ENCODE measurements around the gene CCDC201.
"Not testable (repeated sequence)": the region's sequence is repeated elsewhere in the genome, so short reads cannot be mapped to it uniquely, and the experiment has no call there.

GRCh38 chr7:45826550-45826949, 46.3 kb downstream of the CCDC201 start:
- not testable (repeated sequence) for TF ChIP-seq CTCF, EP300, POLR2AphosphoS5, POLR2A (IDR thresholded peaks at IDR 0.05)
